ENCODE data around the gene TPO.

Gene TPO

DNA sequence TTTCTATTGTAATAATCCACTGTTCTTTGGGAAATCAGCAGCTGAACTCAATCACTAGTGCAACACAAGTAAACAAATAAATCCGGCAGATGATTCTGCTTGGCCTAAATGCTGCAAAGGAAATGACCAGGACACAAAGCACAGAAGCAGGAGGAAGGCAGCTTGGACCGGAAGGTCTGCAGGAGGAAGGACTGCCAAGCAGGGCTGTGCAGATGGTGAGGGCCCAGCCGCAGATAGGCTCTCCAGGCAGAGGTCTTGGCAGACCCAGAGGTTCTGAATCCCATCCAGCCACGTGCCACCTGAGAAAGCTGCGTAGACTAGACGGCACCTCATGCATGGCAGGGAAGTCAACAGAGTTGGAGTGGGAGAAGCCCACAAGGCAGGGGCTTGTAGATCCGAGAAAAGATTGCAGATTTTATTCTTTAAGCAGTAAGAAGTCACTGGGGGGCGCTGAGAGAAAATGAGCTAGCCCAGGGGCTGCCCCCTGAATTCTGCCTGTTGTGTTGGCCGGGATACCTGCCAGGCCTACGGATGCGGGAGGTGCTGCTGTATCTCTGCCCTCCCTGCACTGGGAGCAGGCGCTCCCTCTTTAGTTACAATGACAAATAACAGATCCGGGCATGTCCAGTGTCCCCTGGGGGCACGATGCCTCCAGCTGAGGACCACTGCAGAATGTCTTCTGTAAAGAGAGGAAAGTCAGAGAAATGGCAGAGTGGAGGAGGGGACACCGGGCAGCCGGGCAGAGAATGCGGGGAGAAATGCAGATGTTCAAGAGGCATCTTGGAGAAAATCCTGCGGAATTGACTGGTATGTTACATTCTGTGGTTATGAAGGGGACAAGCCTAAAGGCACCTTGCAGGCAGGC is 177.6 kb downstream of the TPO start:
- no peak overlapping the region for H3K9ac ChIP-seq (ENCODE audit: low read depth, low read length)
- no peak overlapping the region for H3K27ac ChIP-seq (ENCODE audit: low read depth, low read length)
- no peaks in the 10 kb centered on the region for H3K9me3 ChIP-seq (ENCODE audit: insufficient read depth, low read depth, low read length)
- WGBS, result 62% methylated on average over 18 of the region's 18 CpGs
- no peak overlapping the region for H3K4me3 ChIP-seq (ENCODE audit: low read length)
- H3K36me3 ChIP-seq (ENCODE audit: insufficient read depth, low read length), result no peaks in the 10 kb centered on the region
- H3K4me1 ChIP-seq (ENCODE audit: insufficient read depth, low read length), result peaks cover 7% of the 10 kb centered on the region; the same call in 1 of the 2 replicates
- H3K27me3 ChIP-seq (ENCODE audit: insufficient read depth, low read length), result no peaks in the 10 kb centered on the region

DNA sequence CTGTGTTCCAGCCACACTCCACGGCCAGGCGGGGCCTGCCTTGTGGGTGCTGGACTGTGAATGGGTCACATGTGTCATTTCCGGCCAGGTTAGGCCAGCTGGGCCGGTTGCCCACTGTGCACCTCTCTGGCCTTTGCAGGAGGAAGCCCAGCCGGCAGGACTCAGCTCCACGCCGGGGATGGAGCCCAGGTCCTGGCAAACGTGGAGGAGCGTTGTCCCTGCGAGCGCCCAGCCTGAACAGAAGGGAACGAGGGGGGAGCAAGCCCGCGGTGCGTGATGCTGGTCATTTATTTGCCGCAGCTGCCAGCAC is 178.2 kb downstream of the TPO start:
- 81% methylated on average over 16 of the region's 16 CpGs for WGBS
- no peaks in the 10 kb centered on the region for H3K36me3 ChIP-seq (ENCODE audit: insufficient read depth, low read length)
- no peaks in the 10 kb centered on the region for H3K27me3 ChIP-seq (ENCODE audit: insufficient read depth, low read length)
- H3K27ac ChIP-seq (ENCODE audit: low read depth, low read length), result no peak overlapping the region
- no peak overlapping the region for H3K4me3 ChIP-seq (ENCODE audit: low read length)
- H3K9ac ChIP-seq (ENCODE audit: low read depth, low read length), result no peak overlapping the region
- peaks cover 7% of the 10 kb centered on the region; the same call in 1 of the 2 replicates for H3K4me1 ChIP-seq (ENCODE audit: insufficient read depth, low read length)
- no peaks in the 10 kb centered on the region for H3K9me3 ChIP-seq (ENCODE audit: insufficient read depth, low read depth, low read length)
